NOMO-1 treated with dmso at 0.1 percent for 144 hours (cell line): ENCODE results near the gene CEP131.
A peak's percentile ranks its signal among the peaks of the same experiment; 100 is the strongest.

Experiments
- DNase-seq: peaks from one replicate; lab custom pipeline; 2025; ENCODE audit not compliant: unreplicated experiment; lab: John Stamatoyannopoulos, UW

The CEP131 gene

DNA sequence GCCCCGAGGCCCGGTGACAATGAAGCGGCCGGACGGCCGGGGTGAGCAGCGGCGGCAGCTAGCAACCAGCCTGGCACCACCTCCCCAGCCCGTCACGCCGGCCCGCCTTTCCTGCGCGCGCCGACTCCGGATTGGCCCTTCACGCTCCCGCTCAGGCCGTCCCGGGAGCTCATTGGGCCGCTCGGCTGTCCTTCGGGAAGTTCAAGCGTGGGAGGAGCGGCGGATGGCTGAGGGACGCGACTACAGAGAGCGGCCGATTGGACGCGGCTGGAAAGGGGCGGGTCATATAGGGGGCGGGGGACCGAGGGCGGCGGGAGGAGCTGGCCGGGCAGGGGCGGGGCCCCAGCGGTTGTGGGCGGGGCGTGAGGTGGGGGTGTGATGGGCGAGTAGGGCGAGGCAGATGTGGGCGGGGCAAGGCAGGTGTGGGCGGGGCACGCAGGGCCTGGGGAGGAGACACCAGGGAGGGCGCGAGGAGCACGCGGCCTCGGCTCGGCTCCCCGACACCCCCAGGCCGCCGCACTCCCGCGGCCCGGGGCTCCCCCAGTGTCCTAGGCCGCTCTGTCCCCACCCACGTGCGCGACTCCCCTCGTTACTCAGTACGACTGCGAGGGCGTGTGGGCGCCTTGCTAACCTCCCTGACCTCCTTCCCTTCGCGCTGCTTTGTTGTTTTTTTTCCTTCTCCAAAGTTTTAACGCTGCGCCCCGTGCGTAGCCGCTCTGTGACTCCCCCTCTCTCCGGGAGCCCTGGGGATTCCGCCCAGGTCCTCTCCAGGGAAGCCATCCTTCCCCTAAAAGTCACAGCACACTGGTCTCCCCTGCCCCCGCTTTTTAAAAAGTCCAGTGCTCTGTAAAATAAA, at the start of gene CEP131:
CEP131 (minus strand) TSS at position 60 of the 856 bp plus-strand sequence. CDS start 2,909 bp downstream, outside the sequence.
- peak; percentile 99 for DNase-seq

GRCh38 chr17:81271226-81271625, 48.5 kb upstream of the CEP131 start:
- DNase-seq, result no peak

GRCh38 chr17:81270279-81270678, 47.5 kb upstream of the CEP131 start:
- no peak for DNase-seq

DNA sequence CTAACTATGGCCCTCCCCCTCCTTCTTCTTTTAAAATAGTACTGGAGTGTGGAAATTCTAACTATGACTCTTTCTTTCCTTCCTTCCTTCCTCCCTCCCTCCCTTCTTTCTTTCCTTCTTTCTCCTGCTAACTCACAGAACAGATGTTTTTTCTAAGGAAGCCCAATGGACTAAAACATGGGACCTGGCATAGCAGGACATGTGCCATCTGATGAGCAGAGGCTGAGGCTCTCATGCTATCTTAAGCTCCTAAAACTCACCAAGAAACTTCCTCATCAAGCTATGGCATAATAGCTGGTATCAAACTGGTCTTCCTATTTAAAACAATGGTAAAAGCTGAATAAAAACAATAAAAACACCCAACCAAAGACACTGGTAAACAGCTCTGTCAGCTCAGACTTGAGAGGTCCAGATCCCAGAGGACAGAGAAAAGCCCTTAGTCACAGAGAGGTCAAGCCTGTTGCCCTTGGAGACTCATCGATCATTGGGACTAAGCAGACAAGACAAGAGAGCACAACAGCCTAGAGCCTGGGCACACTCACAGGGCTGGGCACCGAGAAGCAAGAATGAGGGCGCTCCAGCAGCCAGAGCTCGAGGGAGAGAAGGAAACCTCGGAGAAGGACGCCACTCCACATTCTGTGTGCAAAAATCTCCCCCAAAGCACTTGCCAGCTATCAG, 44.8 kb upstream of the CEP131 start:
- DNase-seq, result no peak

GRCh38 chr17:81265576-81265975, 42.8 kb upstream of the CEP131 start:
- no peak for DNase-seq

- no peak for DNase-seq
Measured at GRCh38 chr17:81264640-81265039, 41.9 kb upstream of the CEP131 start.

- DNase-seq, result no peak
Measured at GRCh38 chr17:81263371-81264181, 40.8 kb upstream of the CEP131 start.

DNA sequence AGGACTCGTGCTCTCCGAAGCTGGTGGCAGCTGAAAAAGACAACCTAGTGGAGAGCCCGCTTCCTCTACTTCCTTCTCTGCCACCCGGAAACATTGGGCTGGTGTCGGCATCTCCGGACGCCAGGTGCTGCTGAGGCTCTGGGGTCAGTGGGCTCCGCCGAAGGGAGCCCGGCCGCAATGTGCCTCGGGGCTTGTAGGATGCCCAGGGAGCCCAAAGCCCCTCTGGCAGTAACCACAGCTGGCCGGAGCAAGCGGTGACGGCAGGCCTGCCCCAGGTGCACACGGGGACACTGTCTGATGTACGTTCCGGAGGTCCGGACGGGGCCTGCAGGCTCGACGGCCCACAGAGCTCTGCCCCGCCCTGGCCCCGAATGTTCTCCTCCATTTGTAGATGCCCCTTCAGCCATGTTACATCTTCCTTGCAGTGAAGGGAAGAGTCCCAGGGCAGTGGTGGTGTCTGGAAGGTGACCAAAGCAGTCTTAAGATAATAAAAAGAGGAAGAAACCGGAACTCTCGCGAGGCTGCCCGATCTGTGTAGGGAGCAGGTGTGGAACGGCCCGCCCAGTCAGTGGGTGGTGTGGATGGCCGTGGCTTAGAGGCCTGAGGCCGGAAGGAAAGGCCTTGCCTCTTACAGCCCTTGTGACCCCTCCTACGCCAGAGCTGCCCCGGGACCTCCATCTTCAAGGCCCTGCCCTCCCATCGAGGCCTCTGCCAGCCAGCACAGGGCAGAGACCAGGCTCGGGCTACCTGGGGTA, 39.0 kb upstream of the CEP131 start:
- no peak for DNase-seq

- no peak for DNase-seq
Measured at GRCh38 chr17:81261096-81261495, 38.3 kb upstream of the CEP131 start.

GRCh38 chr17:81260641-81261040, 37.9 kb upstream of the CEP131 start:
- no peak for DNase-seq

- DNase-seq, result no peak
Measured at GRCh38 chr17:81260171-81260570, 37.4 kb upstream of the CEP131 start.

GRCh38 chr17:81259058-81259605, 36.4 kb upstream of the CEP131 start:
- DNase-seq, result no peak

DNA sequence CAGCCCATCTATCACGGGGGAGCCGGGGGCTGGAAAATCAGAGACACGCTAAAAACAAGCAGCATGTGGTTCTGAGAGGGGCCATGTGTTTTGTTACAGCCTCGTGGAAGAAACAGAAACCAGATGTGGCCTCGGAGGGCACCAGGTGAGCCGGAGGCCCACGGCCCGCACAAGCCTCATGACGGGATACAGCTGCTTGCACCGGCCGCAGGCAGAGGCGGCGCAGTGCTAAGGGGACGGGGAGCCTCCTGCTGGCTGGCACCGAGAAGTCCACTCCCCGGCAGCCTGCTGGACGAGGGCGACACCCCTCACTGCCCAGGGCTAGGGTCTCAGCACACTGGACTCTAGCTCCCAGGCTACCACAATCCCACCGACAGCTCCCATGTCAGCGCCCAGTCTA, 35.5 kb upstream of the CEP131 start:
- DNase-seq, result no peak

GRCh38 chr17:81257533-81257932, 34.8 kb upstream of the CEP131 start:
- no peak for DNase-seq

DNA sequence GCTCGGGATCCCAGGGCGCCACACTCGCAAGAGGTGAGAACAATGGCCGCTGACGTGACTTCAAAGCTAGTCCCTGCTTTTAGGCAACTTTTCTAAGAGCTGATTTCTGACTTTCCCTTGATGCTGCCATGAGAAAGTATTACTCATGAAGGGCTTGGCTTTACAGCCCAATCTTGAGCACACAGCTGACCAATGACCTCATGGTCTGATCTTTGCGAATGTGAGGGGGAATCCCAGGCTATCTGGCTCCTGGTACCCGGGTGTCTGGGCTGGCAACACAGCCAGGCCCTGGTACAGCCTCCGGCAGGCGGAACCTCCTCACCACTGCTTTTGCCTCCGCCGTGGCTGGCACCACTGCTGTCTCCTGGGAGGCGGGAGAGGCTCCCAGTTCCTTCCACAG, 33.9 kb upstream of the CEP131 start:
- no peak for DNase-seq

DNA sequence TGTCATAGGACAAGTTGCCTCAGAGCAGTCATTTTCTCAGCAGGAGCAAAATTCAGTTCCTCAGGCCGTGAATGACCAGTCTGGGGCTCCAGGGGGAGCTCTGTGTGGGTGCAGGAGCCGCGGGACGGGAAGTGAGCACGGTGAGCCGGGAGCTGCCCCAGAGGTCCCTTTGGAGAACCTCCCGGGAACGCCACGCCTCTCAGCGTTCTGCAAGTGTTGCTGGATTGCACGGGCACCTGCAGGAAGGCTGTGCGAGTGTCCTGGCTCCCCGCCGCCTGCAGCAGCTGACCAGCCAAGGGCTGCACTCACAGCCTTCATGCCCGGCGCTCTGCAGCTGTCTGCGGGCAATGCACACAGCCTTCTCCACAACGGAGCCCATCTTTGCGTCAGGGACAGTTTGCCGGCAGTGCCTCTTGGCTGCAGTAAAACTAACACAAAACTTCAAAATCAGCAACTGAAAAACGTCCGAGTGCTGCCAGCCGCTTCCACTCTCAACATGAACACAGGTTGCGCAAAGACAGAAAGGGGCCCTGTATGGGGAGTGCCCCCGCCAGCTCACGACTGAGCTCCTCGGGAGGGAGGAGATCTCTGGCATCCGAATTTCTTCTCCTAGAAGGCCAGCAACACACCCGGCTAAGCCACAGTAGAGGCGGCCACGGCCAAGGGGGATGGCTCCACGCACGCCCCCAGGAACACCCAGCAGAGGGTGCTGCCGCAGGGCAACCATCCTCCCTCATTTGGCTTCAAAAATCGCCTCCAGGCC, 32.4 kb upstream of the CEP131 start:
- DNase-seq, result peak; percentile 76

- peak; percentile 34 for DNase-seq
Measured at GRCh38 chr17:81253358-81254131, 30.8 kb upstream of the CEP131 start.

- DNase-seq, result no peak
Measured at GRCh38 chr17:81252987-81253329, 30.2 kb upstream of the CEP131 start.

DNA sequence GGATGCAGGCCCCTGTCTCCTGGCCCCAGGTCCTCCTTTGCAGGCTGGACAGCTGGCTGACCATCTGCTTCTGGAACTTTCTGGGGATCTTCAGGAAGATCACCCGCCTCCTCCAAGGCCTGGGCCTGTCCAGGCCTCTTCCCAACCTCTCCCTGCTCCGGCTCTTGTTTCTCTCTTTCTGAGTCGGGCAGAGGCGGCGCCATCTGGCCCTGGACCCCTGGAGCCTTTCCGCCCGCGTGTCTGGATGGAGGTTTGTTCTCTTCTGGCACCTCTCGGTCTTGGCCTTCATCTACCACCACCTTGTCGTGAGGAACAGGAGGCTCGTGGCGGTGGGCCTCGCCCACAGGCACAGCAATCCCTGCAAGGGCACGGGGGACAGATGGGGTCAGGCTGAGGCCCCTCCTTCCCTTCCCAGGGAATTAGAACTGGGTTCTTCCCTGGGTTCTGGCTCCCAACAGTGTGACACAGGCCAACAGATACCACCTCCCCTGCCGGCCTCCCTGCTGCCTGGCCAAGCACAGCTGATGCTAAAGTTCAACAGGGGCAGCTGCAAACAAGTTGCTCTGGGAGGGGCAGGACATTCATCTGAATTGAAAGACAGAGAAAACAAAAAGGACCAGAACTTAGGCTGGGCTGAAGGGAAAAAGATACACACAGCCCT, 29.7 kb upstream of the CEP131 start:
- DNase-seq, result no peak
